ENCODE data around the gene CNN3.

CNN3 gene

DNA sequence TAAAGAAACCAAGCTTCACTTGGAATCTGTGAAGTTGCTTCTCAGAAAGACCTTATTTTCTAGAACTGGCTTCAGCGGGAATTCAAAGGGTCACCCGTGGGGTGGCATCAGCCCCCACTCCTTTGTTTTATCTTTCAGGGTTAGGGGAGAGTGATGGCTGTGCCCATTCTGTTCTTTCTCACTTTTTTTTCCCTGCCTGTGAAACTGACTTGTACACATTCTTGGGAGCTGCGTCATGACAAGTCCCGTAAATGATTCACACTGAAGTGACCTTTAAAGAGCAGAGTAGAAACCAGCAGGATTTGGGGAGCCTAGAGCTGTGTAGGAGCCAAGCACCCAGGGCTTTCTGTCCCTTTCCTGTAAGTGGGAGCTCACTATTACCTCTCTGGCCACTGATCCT is 63.0 kb downstream of the CNN3 start:
- no peak for DNase-seq (ENCODE audit: low read depth)
- no peak overlapping the region for H3K4me3 ChIP-seq (ENCODE audit: low read depth, low read length)
- TF ChIP-seq POLR2A (IDR thresholded peaks at IDR 0.05; ENCODE audit: extremely low read depth, insufficient read length) (no peak), MYC (IDR thresholded peaks at IDR 0.05; ENCODE audit: low read depth, low read length) (no peak)
- TF ChIP-seq, protein P1, sequence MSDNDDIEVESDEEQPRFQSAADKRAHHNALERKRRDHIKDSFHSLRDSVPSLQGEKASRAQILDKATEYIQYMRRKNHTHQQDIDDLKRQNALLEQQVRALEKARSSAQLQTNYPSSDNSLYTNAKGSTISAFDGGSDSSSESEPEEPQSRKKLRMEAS (IDR thresholded peaks at IDR 0.05; ENCODE audit: low read depth, low read length), result no peak
- TF ChIP-seq, protein P2, sequence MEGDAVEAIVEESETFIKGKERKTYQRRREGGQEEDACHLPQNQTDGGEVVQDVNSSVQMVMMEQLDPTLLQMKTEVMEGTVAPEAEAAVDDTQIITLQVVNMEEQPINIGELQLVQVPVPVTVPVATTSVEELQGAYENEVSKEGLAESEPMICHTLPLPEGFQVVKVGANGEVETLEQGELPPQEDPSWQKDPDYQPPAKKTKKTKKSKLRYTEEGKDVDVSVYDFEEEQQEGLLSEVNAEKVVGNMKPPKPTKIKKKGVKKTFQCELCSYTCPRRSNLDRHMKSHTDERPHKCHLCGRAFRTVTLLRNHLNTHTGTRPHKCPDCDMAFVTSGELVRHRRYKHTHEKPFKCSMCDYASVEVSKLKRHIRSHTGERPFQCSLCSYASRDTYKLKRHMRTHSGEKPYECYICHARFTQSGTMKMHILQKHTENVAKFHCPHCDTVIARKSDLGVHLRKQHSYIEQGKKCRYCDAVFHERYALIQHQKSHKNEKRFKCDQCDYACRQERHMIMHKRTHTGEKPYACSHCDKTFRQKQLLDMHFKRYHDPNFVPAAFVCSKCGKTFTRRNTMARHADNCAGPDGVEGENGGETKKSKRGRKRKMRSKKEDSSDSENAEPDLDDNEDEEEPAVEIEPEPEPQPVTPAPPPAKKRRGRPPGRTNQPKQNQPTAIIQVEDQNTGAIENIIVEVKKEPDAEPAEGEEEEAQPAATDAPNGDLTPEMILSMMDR (IDR thresholded peaks at IDR 0.05; ENCODE audit: low read depth, low read length), result no peak

DNA sequence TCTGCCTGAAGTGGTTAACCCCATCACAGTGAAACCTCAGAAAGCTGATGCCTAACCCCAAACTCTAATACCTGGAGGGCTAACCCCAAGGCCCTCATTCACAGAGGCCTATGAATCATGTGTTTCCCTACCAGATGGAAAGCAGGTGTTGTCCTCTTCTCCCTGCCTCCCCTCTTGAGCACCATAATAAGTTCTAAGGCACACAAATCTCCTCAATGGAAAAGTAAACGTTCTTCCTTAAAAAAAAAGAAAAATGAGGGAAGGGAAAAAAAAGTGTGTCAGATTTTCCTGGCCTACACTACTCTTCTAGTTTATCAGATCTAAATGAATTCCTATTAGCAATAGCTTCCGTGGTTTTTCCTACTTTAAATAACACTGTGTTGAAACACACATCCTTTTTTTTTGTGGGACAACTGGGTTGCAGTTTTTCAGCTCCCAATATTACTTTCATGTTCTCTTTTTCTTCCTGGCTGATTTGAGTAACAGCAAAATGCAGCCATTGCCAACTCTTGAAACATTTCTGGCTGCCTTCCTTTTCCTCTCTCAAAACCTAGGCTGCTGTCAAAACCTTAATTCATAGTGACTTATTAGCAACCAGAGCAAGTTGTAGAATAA is 63.5 kb downstream of the CNN3 start:
- TF ChIP-seq, protein P2 (IDR thresholded peaks at IDR 0.05; ENCODE audit: low read depth, low read length), result no peak
- no peak for TF ChIP-seq POLR2A (IDR thresholded peaks at IDR 0.05; ENCODE audit: extremely low read depth, insufficient read length)
- no peak for TF ChIP-seq MYC (IDR thresholded peaks at IDR 0.05; ENCODE audit: low read depth, low read length)
- TF ChIP-seq, protein P1 (IDR thresholded peaks at IDR 0.05; ENCODE audit: low read depth, low read length), result no peak
- DNase-seq (ENCODE audit: low read depth), result no peak
- no peak overlapping the region for H3K4me3 ChIP-seq (ENCODE audit: low read depth, low read length)

DNA sequence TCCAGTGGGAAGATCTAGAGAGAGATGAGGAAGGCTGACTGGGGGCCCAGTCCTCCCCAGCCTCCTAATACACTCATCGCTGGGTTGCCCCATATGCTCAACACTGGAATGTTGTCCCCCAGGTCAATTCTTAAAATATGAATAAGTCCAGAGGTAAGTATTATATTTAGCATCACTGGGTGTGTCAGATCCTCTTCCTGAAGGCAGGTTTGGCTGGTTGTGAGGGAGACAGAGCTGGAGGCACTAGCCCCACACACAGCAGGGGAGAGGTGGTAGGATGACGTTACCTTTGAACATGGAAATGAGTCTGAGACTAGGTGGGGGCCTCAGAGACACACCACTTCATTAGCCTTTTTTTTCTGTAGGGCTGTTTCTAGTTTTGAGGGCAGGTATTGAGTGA is 64.2 kb downstream of the CNN3 start:
- DNase-seq (ENCODE audit: low read depth), result no peak
- TF ChIP-seq POLR2A (IDR thresholded peaks at IDR 0.05; ENCODE audit: extremely low read depth, insufficient read length) (no peak), MYC (IDR thresholded peaks at IDR 0.05; ENCODE audit: low read depth, low read length) (no peak)
- TF ChIP-seq, protein P1 (IDR thresholded peaks at IDR 0.05; ENCODE audit: low read depth, low read length), result no peak
- TF ChIP-seq, protein P2 (IDR thresholded peaks at IDR 0.05; ENCODE audit: low read depth, low read length), result no peak
- H3K4me3 ChIP-seq (ENCODE audit: low read depth, low read length), result no peak overlapping the region

DNA sequence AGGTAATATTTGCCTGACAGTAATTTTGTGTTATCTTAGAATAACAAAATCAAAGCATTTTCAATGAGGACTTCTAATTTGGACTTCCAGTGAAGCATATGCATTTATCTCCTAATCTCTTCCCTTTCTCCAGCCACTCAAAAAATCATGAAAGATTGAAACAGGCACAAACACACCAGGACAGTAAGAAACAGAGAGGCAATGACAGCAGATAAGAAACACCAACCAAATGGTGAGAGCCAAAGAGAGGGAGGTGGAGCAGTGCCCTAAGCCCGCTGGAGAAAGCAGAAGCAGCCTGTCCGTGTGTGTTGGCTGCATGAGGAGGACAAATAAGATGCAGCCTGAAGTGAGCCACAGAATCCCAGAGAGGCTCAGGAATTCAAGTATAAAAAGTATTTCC is 67.7 kb downstream of the CNN3 start:
- H3K4me3 ChIP-seq (ENCODE audit: low read depth, low read length), result no peak overlapping the region
- no peak for DNase-seq (ENCODE audit: low read depth)
- TF ChIP-seq, protein P2 (IDR thresholded peaks at IDR 0.05; ENCODE audit: low read depth, low read length), result no peak
- TF ChIP-seq POLR2A (IDR thresholded peaks at IDR 0.05; ENCODE audit: extremely low read depth, insufficient read length) (no peak), MYC (IDR thresholded peaks at IDR 0.05; ENCODE audit: low read depth, low read length) (no peak)
- TF ChIP-seq, protein P1 (IDR thresholded peaks at IDR 0.05; ENCODE audit: low read depth, low read length), result no peak

DNA sequence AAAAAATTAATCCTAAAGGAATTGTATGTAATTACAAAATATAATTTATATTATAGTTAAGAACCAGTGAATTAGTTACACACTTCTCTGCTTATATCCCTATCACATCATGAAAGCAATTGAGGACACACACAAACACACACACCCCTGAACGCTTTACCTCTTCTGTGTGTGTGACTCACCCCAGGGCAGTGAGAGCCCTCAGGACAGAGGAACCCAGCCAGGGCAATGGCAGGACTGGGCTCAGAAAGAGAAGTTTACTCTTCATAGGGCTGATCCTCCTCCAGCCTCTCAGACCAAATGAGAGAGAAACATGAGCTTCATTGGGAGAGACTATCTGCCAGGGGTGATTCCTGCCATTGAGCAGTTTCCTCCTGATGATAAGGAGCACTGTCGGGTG is 68.6 kb downstream of the CNN3 start:
- TF ChIP-seq, protein P1 (IDR thresholded peaks at IDR 0.05; ENCODE audit: low read depth, low read length), result no peak
- TF ChIP-seq MYC (IDR thresholded peaks at IDR 0.05; ENCODE audit: low read depth, low read length) (no peak), POLR2A (IDR thresholded peaks at IDR 0.05; ENCODE audit: extremely low read depth, insufficient read length) (no peak)
- no peak overlapping the region for H3K4me3 ChIP-seq (ENCODE audit: low read depth, low read length)
- DNase-seq (ENCODE audit: low read depth), result no peak

DNA sequence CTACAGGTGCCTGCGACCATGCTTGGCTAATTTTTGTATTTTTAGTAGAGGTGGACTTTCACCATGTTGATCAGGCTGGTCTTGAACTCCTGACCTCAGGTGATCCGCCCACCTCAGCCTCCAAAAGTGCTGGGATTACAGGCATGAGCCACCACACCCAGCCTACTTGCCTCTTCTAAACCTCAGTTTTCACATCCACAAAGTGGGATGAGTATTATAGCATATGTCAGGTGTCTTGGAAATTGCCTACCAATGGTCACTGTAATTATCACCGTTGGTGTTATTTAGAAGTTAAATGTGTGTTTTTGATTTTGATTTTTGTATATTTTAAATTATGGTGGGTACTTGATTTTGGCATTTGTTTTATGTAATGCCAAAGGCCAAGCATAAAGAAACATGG is 70.0 kb downstream of the CNN3 start:
- no peak overlapping the region for H3K4me3 ChIP-seq (ENCODE audit: low read depth, low read length)

More for the DNA sequence above, 70.0 kb downstream of the CNN3 start:
- DNase-seq (ENCODE audit: low read depth), result no peak
- TF ChIP-seq, protein P2 (IDR thresholded peaks at IDR 0.05; ENCODE audit: low read depth, low read length), result no peak
- TF ChIP-seq MYC (IDR thresholded peaks at IDR 0.05; ENCODE audit: low read depth, low read length) (no peak), POLR2A (IDR thresholded peaks at IDR 0.05; ENCODE audit: extremely low read depth, insufficient read length) (no peak)
- TF ChIP-seq, protein P1 (IDR thresholded peaks at IDR 0.05; ENCODE audit: low read depth, low read length), result no peak
